ENCODE results near the gene CACNA2D1.

DNA sequence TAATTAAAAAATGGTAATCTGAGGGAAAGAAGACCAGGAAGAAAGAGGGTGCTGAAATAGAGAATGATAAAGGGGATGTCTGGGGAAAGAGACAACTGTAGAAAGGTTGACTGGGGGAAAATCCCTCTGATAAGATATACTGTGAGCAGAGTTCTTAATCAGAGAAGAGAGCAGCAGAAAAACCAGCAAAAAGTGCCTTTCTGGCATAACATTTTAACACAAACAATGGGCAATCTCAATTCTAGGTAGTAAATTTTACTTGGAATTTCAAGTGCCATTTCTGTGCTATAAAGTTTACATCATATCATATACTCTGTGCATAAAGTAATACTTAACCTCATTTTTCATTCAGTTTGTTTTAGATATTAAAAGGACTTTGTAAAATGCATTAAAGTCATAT, 421.9 kb downstream of the CACNA2D1 start:
- TF ChIP-seq, protein P1, sequence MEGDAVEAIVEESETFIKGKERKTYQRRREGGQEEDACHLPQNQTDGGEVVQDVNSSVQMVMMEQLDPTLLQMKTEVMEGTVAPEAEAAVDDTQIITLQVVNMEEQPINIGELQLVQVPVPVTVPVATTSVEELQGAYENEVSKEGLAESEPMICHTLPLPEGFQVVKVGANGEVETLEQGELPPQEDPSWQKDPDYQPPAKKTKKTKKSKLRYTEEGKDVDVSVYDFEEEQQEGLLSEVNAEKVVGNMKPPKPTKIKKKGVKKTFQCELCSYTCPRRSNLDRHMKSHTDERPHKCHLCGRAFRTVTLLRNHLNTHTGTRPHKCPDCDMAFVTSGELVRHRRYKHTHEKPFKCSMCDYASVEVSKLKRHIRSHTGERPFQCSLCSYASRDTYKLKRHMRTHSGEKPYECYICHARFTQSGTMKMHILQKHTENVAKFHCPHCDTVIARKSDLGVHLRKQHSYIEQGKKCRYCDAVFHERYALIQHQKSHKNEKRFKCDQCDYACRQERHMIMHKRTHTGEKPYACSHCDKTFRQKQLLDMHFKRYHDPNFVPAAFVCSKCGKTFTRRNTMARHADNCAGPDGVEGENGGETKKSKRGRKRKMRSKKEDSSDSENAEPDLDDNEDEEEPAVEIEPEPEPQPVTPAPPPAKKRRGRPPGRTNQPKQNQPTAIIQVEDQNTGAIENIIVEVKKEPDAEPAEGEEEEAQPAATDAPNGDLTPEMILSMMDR (IDR thresholded peaks at IDR 0.05): no peak
- no peak for TF ChIP-seq POLR2A (IDR thresholded peaks at IDR 0.05)
